Peyer's patch (tissue), 4 donors: ENCODE results near the gene ARAP2. TPM values are rescaled to one million over a fixed set of nuclear protein-coding genes. Genes with fewer than 3 reads are reported as not detected.
"Not testable (repeated sequence)": the region's sequence is repeated elsewhere in the genome, so short reads cannot be mapped to it uniquely, and the experiment has no call there.

Experiments
- DNase-seq, 3 donors: peaks; one replicate each; pipeline ENCODE4 v3.0.0-alpha.2; 2017 to 2019
- H3K27ac ChIP-seq, 4 donors: fragments of 200-600 bp; sonication (generic); one replicate each; pipeline ENCODE4 v1.5.1; 2016 to 2019
- H3K27me3 ChIP-seq, 2 donors: fragments of 200-600 bp; sonication (generic); one replicate each; pipeline ENCODE4 v1.5.1; 2019
- H3K36me3 ChIP-seq, 3 donors: fragments of 200-600 bp; sonication (generic); one replicate each; pipeline ENCODE4 v1.5.1; 2016 to 2019
- H3K4me1 ChIP-seq, 4 donors: fragments of 200-600 bp; sonication (generic); one replicate each; pipeline ENCODE4 v1.5.1; 2016 to 2019
- H3K4me3 ChIP-seq, 4 donors: fragments of 200-600 bp; sonication (generic); 1 replicate in 3 of 4; 2 replicates in 1 of 4; pipeline ENCODE4 v1.5.1; 2016 to 2019; ENCODE audit warnings: mild to moderate bottlenecking in 1 of 4
- H3K9me3 ChIP-seq, 4 donors: fragments of 200-600 bp; sonication (generic); one replicate each; pipeline ENCODE4 v1.5.1; 2016 to 2019; ENCODE audit warnings: mild to moderate bottlenecking in 1 of 4
- CTCF ChIP-seq, 6 experiments: fragments of 450-650 bp in 4 of 6; fragments of 200-600 bp in 2 of 6; sonication (generic) in 1 of 6; IDR thresholded peaks; one replicate each; pipeline ENCODE4 v1.5.1; 2017 to 2019; ENCODE audit warnings: antibody characterized with exemption in 6 of 6, mild to moderate bottlenecking in 3 of 6, moderate library complexity in 1 of 6
- POLR2A ChIP-seq, 2 donors: fragments of 450-650 bp; IDR thresholded peaks; one replicate each; pipeline ENCODE4 v1.5.1; 2017; ENCODE audit warnings: antibody characterized with exemption in 2 of 2, mild to moderate bottlenecking in 2 of 2, moderate library complexity in 2 of 2
- total RNA-seq, 4 donors: library from RNA; depleted of rRNA; stranded (reverse); fragments of >200 nt; gene quantifications; one replicate each; pipeline ENCODE4 v1.1.0, GENCODE V29; 2016

ARAP2 gene
- total RNA-seq, 4 donors from 2014 or later, result 66.8 to 115 (median 81.9) TPM

- no peaks in the 10 kb centered on the region for H3K4me1 ChIP-seq
- no peaks in the 10 kb centered on the region for H3K9me3 ChIP-seq
- H3K36me3 ChIP-seq, result peaks cover 0 to 15% (median 0%) of the 10 kb centered on the region in 3 donors
- H3K4me3 ChIP-seq, result no peak overlapping the region
- H3K27ac ChIP-seq, result no peak overlapping the region
- DNase-seq, result no peak
- no peaks in the 10 kb centered on the region for H3K27me3 ChIP-seq
- no peak for TF ChIP-seq POLR2A (IDR thresholded peaks at IDR 0.05)
- TF ChIP-seq CTCF (IDR thresholded peaks at IDR 0.05), result no peak
Observed at GRCh38 chr4:36183665-36184393, 60.5 kb downstream of the ARAP2 start.

DNA sequence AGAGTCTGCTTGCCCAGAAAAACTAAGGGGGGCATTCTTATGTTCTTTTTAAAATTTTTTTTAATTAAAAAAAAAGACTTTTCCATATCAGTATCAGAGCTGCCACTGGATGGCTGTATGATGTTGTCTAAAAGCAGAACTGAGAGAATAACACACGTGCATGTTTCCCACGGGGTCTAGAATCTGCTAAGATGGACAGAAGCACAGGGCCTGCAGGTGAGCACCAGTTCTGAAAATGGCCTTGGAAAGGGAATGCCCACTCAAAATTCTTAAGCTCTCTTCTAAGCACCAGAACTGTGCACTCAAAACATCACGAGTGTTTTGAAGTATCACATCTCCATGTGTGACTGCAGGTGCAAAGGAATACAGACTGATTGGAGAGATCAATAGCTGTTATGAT lies 61.1 kb downstream of the ARAP2 start:
- no peaks in the 10 kb centered on the region for H3K4me1 ChIP-seq
- H3K4me3 ChIP-seq, result no peak overlapping the region
- H3K36me3 ChIP-seq, result peaks cover 0 to 15% (median 0%) of the 10 kb centered on the region in 3 donors

DNA sequence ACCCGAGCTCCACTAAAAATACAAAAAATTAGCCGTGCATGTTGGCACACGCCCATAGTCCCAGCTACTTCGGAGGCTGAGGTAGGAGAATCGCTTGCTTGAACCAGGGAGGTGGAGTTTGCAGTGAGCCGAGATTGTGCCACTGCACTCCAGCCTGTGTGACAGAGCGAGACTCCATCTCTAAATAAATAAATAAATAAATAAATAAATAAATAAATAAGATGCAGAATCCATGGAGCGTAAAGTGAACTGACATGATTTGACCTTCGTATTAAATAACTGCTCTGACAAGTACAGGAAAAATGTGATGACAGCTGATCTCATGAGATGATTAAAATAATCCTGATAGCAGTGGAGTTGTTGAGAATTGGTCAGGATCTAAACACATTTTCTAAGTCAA lies 62.0 kb downstream of the ARAP2 start:
- not testable (repeated sequence) for H3K4me1 ChIP-seq, H3K4me3 ChIP-seq, H3K27ac ChIP-seq, H3K9me3 ChIP-seq, H3K27me3 ChIP-seq, DNase-seq
- H3K36me3 ChIP-seq, result peaks cover 0 to 15% (median 0%) of the 10 kb centered on the region in 3 donors

More for the DNA sequence above, 61.1 kb downstream of the ARAP2 start:
- H3K27ac ChIP-seq, result no peak overlapping the region
- no peaks in the 10 kb centered on the region for H3K27me3 ChIP-seq
- H3K9me3 ChIP-seq, result no peaks in the 10 kb centered on the region
- TF ChIP-seq CTCF (IDR thresholded peaks at IDR 0.05) (no peak), POLR2A (IDR thresholded peaks at IDR 0.05) (no peak)
- DNase-seq, result no peak

GRCh38 chr4:36180206-36180605 lies 64.1 kb downstream of the ARAP2 start:
- DNase-seq, result no peak
- no peaks in the 10 kb centered on the region for H3K36me3 ChIP-seq
- H3K4me3 ChIP-seq, result no peak overlapping the region
- H3K27ac ChIP-seq, result no peak overlapping the region
- no peaks in the 10 kb centered on the region for H3K9me3 ChIP-seq
- H3K4me1 ChIP-seq, result no peaks in the 10 kb centered on the region
- no peaks in the 10 kb centered on the region for H3K27me3 ChIP-seq
- TF ChIP-seq POLR2A (IDR thresholded peaks at IDR 0.05), result no peak
- TF ChIP-seq CTCF (IDR thresholded peaks at IDR 0.05), result no peak

- no peak for DNase-seq
- no peak overlapping the region for H3K4me3 ChIP-seq
- no peak for TF ChIP-seq CTCF (IDR thresholded peaks at IDR 0.05)
- TF ChIP-seq POLR2A (IDR thresholded peaks at IDR 0.05), result no peak
- no peaks in the 10 kb centered on the region for H3K27me3 ChIP-seq
- no peaks in the 10 kb centered on the region for H3K36me3 ChIP-seq
- no peak overlapping the region for H3K27ac ChIP-seq
- no peaks in the 10 kb centered on the region for H3K9me3 ChIP-seq
- H3K4me1 ChIP-seq, result no peaks in the 10 kb centered on the region
Observed at GRCh38 chr4:36178484-36178883, 65.8 kb downstream of the ARAP2 start.

DNA sequence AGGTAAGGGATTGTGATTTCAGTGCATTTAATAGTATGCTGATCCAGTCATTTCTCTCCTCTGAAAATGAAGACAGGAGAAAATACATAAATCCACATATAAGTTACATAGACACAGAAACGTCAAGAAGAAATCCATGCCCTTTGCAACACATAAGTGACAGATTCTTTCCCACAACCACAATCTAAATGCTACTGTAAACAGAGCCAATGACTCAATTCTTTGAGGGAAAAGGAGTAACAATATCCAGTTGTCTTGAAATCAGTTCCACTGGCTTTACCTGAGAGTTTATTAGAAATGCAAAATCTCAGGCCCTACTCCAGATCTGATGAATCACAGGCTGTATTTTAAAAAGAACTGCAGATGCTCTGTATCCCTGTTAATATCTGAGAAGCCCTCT lies 66.4 kb downstream of the ARAP2 start:
- Histone ChIP-seq H3K9me3 (no peaks in the 10 kb centered on the region), H3K4me3 (no peak overlapping the region)
- TF ChIP-seq CTCF (IDR thresholded peaks at IDR 0.05) (no peak), POLR2A (IDR thresholded peaks at IDR 0.05) (no peak)

More for the DNA sequence above, 66.4 kb downstream of the ARAP2 start:
- no peaks in the 10 kb centered on the region for H3K4me1 ChIP-seq
- no peaks in the 10 kb centered on the region for H3K27me3 ChIP-seq
- no peak for DNase-seq
- no peaks in the 10 kb centered on the region for H3K36me3 ChIP-seq
- H3K27ac ChIP-seq, result no peak overlapping the region
